GM10266 (cell line): ENCODE measurements around the gene PKP2.

Experiments used
- DNase-seq: peaks from one replicate; pipeline ENCODE4 v3.0.0; 2012; ENCODE audit errors: extremely low spot score
- CTCF ChIP-seq: IDR thresholded peaks from 2 replicates; pipeline ENCODE4 v1.5.1; 2012; ENCODE audit warnings: mild to moderate bottlenecking, low read depth; ENCODE audit not compliant: control insufficient read depth, insufficient read depth; ENCODE audit errors: missing control alignments

The PKP2 gene

DNA sequence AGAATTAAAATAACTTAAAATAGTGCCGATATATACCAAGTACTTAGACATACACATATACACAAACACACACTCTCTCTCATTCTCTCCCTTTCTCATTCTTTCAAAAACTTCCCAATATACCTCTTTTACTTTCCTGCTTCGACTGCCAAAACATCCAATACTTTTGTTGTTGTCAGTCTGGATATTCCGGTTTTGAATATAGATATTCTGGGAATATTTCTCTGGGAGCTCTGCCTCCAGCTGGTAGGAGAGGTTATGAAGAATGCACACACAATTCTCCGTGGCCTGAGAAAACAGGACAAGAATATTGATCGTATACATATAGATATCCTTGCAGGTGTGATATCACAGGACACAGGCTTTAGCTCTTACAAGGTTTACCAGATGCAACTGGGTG, 74.2 kb downstream of the PKP2 start:
- DNase-seq: no peak
- TF ChIP-seq CTCF: no peak

DNA sequence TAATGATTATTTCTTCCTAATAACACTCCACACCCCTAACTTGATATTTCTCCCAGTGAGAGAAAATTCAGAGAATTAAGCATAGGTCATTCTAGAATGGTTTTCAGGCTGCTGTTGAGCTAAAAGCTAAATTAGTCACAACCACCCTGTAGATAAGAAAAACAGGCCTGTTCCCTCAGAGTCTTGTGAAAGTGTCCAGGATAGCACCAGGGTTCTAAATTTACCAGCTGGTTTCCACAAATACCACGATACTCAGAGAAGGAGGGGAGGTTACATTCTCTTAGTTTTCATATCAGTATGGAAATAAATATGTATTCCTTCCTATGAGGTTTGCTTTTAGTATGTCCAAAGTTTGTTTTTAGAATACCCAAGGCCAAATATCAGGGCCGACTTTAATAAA, 74.9 kb downstream of the PKP2 start:
- no peak for TF ChIP-seq CTCF
- DNase-seq: no peak

DNA sequence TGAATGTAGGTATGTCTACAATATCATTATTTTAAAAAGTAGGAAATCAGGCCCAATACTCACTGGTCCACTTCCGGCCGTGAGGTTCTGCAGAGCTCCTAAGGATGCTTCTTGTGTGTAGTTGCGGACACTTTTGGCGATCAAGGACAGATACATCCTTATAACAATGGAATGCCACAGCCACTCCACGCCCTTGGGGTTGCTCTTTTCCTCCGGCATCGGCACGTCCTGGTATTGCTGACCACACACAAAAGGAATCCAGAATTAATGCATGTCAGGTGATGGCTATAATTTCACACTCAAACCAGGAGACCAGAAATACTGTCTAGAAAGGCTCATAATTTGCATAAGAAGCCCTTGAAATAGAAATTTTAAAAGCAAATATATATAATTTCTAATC, 75.3 kb downstream of the PKP2 start:
- DNase-seq: no peak
- TF ChIP-seq CTCF: no peak

DNA sequence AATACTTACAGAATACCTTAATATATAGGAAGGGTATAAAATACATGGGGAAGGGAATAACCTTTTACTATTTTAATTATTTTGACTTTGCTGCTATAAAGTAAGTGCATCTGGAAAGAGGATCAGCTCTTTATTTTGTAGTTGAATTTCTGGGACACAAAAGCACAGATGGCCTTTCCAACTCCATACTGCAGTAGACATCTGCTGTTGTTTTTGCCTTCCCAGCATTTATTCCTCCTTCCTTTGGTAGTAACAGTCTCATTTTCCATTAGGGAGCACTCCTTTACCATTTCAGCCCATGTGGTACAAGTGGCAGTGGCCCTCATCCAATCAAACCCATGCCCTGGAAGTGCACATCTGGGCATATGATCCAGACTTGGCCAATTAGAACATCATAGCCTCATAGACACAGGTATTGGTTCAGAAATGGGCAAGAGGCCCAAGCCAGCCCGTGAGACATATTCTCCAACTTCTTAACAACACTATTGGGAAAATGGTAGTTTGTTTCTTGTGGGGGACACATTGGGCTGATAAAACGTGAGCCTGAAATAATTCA, 76.1 kb downstream of the PKP2 start:
- no peak for TF ChIP-seq CTCF
- DNase-seq: no peak

DNA sequence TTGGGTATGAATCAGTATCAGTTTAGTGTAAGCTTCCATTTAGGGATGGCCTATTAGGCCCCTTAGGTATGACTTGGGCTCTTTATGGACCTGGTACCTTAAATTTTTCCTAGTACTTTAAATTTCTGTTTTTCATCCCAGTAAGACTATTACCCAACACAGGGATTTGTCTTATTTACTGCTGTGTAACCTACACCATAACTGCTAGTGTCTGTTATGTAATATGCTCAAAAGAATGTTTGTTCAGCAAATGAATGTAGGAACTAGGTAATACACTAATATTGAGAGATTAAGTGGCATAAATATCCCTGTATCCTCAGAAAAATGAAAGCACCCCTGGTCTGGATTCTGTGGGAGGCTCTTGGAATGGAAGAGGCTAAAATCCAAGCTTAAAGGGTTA, 77.2 kb downstream of the PKP2 start:
- TF ChIP-seq CTCF: no peak
- no peak for DNase-seq

DNA sequence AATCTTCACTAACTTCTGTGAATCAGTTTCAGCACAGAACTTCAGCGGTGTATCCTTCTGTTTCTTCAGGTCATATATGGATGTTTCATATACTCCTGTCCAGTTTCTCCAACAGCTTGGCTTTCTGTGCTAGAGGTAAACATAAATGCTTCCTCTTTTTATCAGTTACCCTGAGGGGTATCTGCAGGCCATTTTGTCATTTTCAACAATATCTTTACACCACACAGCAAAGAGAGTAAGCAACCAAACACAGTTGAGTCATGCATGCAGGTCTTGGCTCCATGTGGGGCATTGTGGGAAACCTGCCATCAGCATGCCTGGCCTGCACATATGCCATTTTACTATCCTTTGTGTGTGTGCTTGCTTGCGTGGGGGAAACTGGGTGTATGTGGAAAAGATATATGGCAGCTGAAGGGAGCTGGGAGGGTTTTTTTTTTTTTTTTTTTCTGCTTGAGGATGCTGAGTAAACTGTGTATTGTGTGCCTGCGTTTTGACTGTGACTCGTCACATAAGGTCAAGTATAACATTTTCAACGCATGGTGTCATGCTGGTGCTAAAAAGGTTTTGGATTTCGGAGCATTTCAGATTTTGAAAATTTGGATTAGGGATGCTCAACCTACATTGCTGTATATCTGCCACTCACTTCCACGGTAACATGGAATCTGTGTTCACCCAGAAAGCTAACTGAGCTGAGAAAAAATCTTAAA, 84.7 kb downstream of the PKP2 start:
- TF ChIP-seq CTCF: no peak

GRCh38 chr12:32809846-32810245, 86.7 kb downstream of the PKP2 start:
- no peak for TF ChIP-seq CTCF
- no peak for DNase-seq

More for the DNA sequence above, 84.7 kb downstream of the PKP2 start:
- no peak for DNase-seq
